GM18951 (cell line): ENCODE results near the gene COX11.

ENCODE experiments used
- POLR2A ChIP-seq: IDR thresholded peaks from 4 replicates; pipeline ENCODE4 v1.6.1; 2011; ENCODE audit warnings: mild to moderate bottlenecking; ENCODE audit not compliant: insufficient read length, insufficient read depth; ENCODE audit errors: extremely low read depth
- in situ Hi-C: fragments of 300-500 bp; cut with MboI; formaldehyde crosslinking; loops from one replicate; pipeline ENCODE4 v1.12.0; 2022; ENCODE audit warnings: low sequenced_read_pairs, mixed read lengths, inconsistent platforms; ENCODE audit not compliant: unreplicated experiment

COX11 gene

GRCh38 chr17:54947396-54947795, 21.1 kb downstream of the COX11 start:
- in situ Hi-C loops, result no loop called here
- no peak for TF ChIP-seq POLR2A

GRCh38 chr17:54945671-54946070, 22.8 kb downstream of the COX11 start:
- TF ChIP-seq POLR2A, result no peak
- in situ Hi-C loops, result no loop called here

- in situ Hi-C loops, result no loop called here
- no peak for TF ChIP-seq POLR2A
Observed at GRCh38 chr17:54945231-54945630, 23.2 kb downstream of the COX11 start.

DNA sequence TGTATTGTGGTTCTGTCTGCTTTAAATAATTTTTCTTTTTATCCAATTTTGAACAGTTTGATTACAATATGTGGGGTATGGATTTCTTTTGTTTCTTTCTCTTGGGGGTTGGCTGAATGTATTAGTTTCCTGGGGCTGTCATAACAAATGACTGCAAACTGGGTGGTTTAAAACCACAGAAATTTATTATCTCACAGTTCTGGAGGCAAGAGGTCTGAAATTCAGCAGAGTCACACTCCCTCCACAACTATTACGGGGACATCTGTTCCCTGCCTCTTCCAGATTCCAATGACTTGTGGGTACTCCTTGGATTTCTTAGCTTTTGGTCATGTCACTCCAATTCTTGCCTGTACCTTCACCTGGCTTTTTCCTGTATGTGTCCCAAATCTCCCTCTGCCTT, 23.7 kb downstream of the COX11 start:
- in situ Hi-C loops, result no loop called here
- no peak for TF ChIP-seq POLR2A

GRCh38 chr17:54941285-54941684, 27.2 kb downstream of the COX11 start:
- in situ Hi-C loops, result no loop called here
- no peak for TF ChIP-seq POLR2A

- TF ChIP-seq POLR2A, result no peak
- in situ Hi-C loops, result no loop called here
Observed at GRCh38 chr17:54937426-54937825, 31.0 kb downstream of the COX11 start.

DNA sequence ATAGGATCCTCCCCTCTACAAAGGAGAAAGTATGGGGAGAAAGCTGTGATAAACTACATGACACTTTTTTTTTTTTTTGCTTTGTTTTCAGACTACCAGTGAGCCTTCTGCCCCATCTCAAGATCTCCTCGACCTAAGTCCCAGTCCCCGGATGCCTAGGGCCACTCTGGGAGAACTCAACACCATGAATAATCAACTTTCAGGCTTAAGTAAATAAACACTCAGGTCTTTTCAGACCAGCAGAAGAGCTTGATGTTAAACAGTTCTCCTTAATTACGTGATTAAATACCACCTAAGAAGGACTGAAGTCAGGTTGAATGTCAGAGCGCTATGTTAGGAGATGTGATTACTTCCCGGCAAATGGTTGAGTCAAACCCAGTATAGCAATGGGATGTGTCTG, 31.4 kb downstream of the COX11 start:
- in situ Hi-C loops, result no loop called here

GRCh38 chr17:54935471-54935870, 33.0 kb downstream of the COX11 start:
- TF ChIP-seq POLR2A, result no peak
- in situ Hi-C loops, result no loop called here

More for the DNA sequence above, 31.4 kb downstream of the COX11 start:
- no peak for TF ChIP-seq POLR2A

DNA sequence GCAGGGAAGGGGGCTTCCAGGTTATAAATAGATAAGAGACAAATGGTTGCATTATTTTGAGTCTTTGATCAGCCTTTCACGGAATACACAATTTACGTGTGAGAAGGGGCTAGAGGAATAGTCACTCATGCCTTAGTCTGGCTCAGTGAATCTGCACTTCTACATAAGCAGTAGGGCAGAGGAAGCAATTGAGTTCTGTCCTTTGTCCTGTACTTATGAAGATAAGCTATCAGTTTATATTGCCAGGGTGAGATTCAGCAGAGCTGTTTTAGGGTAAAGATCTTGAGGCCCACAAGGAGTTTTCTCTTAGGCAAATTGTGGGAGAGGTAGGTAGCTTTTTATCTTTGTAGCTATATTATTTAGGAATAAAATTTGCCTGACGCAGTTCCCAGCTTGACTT, 34.5 kb downstream of the COX11 start:
- TF ChIP-seq POLR2A, result no peak
- in situ Hi-C loops, result no loop called here

DNA sequence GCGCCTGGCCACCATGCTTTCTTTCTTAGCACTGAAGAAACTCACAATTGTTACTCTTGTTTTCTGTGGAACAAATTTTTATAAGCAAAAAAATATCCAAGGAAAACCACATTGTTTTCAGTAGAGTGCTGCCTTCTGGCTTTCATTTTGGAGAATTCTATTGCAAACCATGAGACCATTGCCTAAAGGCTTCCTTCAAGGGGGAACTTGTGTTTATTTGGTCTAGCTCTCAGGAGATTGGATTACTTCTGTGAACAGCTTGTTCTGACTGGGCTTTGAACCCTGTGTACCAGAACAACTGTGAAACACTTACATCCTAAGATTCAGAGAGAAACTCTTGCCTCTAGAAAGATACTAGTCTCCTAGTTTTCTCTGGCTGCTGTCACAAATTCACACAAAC, 35.7 kb downstream of the COX11 start:
- TF ChIP-seq POLR2A, result no peak
- in situ Hi-C loops, result no loop called here

DNA sequence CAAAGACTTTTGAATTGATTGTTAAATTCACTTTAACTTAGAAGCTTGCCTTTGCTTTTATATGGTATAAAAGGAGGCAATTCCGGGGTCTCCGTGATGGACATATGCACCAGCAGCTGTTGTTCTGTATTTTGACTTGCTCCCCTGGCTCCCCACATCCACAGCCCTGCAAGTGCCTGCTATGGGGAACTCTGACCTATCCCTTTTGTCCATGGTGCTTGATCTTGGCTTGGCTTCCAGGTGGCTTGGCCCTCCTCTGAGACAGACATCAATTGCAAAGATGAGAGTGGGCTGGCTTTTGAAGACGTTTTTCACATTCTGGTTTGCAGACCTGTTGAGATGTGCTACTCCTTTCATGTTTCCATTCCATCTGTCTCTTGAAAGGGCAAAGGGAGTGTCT, 40.9 kb downstream of the COX11 start:
- in situ Hi-C loops, result no loop called here
- TF ChIP-seq POLR2A, result no peak

- in situ Hi-C loops, result no loop called here
- TF ChIP-seq POLR2A, result no peak
Observed at GRCh38 chr17:54924405-54924804, 44.0 kb downstream of the COX11 start.

DNA sequence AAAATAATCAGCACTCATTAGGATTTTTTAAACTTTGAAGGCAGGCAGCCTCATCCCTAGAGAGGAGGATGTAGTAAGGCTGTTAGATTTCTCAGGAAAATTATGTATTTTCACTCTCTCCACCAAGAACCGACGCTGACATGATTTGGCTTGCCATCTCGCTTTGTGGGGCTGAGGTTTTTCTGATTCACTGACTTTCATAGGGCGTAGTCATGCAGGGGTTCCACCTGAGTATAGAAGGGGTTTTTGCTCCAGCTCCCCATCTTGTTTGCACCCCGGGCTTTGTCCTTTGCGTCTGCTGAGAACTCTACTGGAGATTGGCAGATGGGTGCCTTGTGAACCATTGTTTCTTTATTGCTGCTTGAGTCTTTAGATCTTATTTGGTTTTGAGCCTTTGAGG, 47.6 kb downstream of the COX11 start:
- in situ Hi-C loops, result no loop called here
- TF ChIP-seq POLR2A, result no peak

- no peak for TF ChIP-seq POLR2A
- in situ Hi-C loops, result no loop called here
Observed at GRCh38 chr17:54919425-54919824, 49.0 kb downstream of the COX11 start.

DNA sequence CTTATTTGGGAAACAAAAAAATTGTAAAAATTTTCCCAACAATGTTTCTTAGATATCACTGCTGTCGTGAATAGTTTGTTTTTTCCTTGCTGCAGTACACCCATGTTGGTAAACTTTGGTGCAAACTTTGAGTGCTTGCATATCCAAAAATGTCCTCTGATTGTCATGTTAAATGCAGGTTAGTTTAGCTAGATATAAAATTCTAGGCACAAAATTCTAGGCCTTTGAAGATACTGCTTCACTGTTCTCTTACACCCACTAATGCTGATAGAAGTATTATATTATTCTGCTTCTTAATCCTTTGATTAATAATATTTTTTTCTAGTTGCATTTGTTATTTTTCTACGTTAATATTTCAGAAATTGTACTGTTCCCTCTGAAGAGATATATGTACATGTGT, 51.7 kb downstream of the COX11 start:
- in situ Hi-C loops, result no loop called here
- TF ChIP-seq POLR2A, result no peak
